ENCODE measurements around the gene HNRNPUL1.

HNRNPUL1 gene

GRCh38 chr19:41310033-41310831, 46.1 kb downstream of the HNRNPUL1 start, which contains the start of gene CCDC97:
Gene CCDC97, plus strand, starts transcription at chr19:41310172. Its CDS starts 139 bp downstream, at chr19:41310311.
- Histone ChIP-seq H3K27me3 (ENCODE audit: control insufficient read depth in 1 of 2, insufficient read depth in 2 of 2, low read length in 2 of 2) (no peaks in the 10 kb centered on the region), H3K4me1 (ENCODE audit: control insufficient read depth, insufficient read depth, low read length) (peaks cover 35% of the 10 kb centered on the region), H3K36me3 (ENCODE audit: control insufficient read depth in 2 of 2, insufficient read depth in 2 of 2, low read length in 2 of 2) (peaks cover 24 to 33% of the 10 kb centered on the region in 2 donors), H3K4me3 (ENCODE audit: low read length in 2 of 2) (peak within 1 kb of the TSS; percentile 97 to 98), H3K27ac (ENCODE audit: low read length) (peak within 1 kb of the TSS; percentile 92), H3K9me3 (ENCODE audit: control insufficient read depth in 2 of 2, low read length in 2 of 2) (no peaks in the 10 kb centered on the region), H3K9ac (ENCODE audit: low read length in 2 of 2) (peak within 1 kb of the TSS; percentile 94 to 99)

- Histone ChIP-seq H3K9me3 (ENCODE audit: control insufficient read depth in 2 of 2, low read length in 2 of 2) (no peaks in the 10 kb centered on the region), H3K27me3 (ENCODE audit: control insufficient read depth in 1 of 2, insufficient read depth in 2 of 2, low read length in 2 of 2) (no peaks in the 10 kb centered on the region), H3K4me3 (ENCODE audit: low read length in 2 of 2) (peak overlapping the region; percentile 97 to 98), H3K9ac (ENCODE audit: low read length in 2 of 2) (peak overlapping the region; percentile 94 to 99), H3K36me3 (ENCODE audit: control insufficient read depth in 2 of 2, insufficient read depth in 2 of 2, low read length in 2 of 2) (peaks cover 22 to 25% of the 10 kb centered on the region in 2 donors), H3K27ac (ENCODE audit: low read length) (peak overlapping the region; percentile 92), H3K4me1 (ENCODE audit: control insufficient read depth, insufficient read depth, low read length) (peaks cover 35% of the 10 kb centered on the region)
These were observed 46.9 kb downstream of the HNRNPUL1 start for GRCh38 chr19:41311072-41311471.

- Histone ChIP-seq H3K27ac (ENCODE audit: low read length) (no peak overlapping the region), H3K27me3 (ENCODE audit: control insufficient read depth in 1 of 2, insufficient read depth in 2 of 2, low read length in 2 of 2) (no peaks in the 10 kb centered on the region), H3K36me3 (ENCODE audit: control insufficient read depth in 2 of 2, insufficient read depth in 2 of 2, low read length in 2 of 2) (peaks cover 24 to 25% of the 10 kb centered on the region in 2 donors), H3K9me3 (ENCODE audit: control insufficient read depth in 2 of 2, low read length in 2 of 2) (no peaks in the 10 kb centered on the region), H3K4me3 (ENCODE audit: low read length in 2 of 2) (peak overlapping the region in 1 of 2 donors; percentile 98), H3K9ac (ENCODE audit: low read length in 2 of 2) (no peak overlapping the region), H3K4me1 (ENCODE audit: control insufficient read depth, insufficient read depth, low read length) (peaks cover 35% of the 10 kb centered on the region)
These were observed 47.4 kb downstream of the HNRNPUL1 start for GRCh38 chr19:41311613-41312012.

- no peak overlapping the region for H3K4me3 ChIP-seq (ENCODE audit: low read length in 2 of 2)
- no peaks in the 10 kb centered on the region for H3K9me3 ChIP-seq (ENCODE audit: control insufficient read depth in 2 of 2, low read length in 2 of 2)
- H3K27ac ChIP-seq (ENCODE audit: low read length) = no peak overlapping the region
- H3K4me1 ChIP-seq (ENCODE audit: control insufficient read depth, insufficient read depth, low read length) = peaks cover 6% of the 10 kb centered on the region
- peaks cover 48 to 56% of the 10 kb centered on the region in 2 donors for H3K36me3 ChIP-seq (ENCODE audit: control insufficient read depth in 2 of 2, insufficient read depth in 2 of 2, low read length in 2 of 2)
- no peak overlapping the region for H3K9ac ChIP-seq (ENCODE audit: low read length in 2 of 2)
- no peaks in the 10 kb centered on the region for H3K27me3 ChIP-seq (ENCODE audit: control insufficient read depth in 1 of 2, insufficient read depth in 2 of 2, low read length in 2 of 2)
These were observed 52.2 kb downstream of the HNRNPUL1 start for GRCh38 chr19:41316306-41316920.

GRCh38 chr19:41318696-41319499, 54.7 kb downstream of the HNRNPUL1 start:
- Histone ChIP-seq H3K27ac (ENCODE audit: low read length) (no peak overlapping the region), H3K36me3 (ENCODE audit: control insufficient read depth in 2 of 2, insufficient read depth in 2 of 2, low read length in 2 of 2) (peaks cover 39 to 48% of the 10 kb centered on the region in 2 donors), H3K9ac (ENCODE audit: low read length in 2 of 2) (no peak overlapping the region)

GRCh38 chr19:41319500-41320184, 55.5 kb downstream of the HNRNPUL1 start:
- H3K4me3 ChIP-seq (ENCODE audit: low read length in 2 of 2) = no peak overlapping the region
- peaks cover 39 to 48% of the 10 kb centered on the region in 2 donors for H3K36me3 ChIP-seq (ENCODE audit: control insufficient read depth in 2 of 2, insufficient read depth in 2 of 2, low read length in 2 of 2)
- no peaks in the 10 kb centered on the region for H3K27me3 ChIP-seq (ENCODE audit: control insufficient read depth in 1 of 2, insufficient read depth in 2 of 2, low read length in 2 of 2)
- H3K4me1 ChIP-seq (ENCODE audit: control insufficient read depth, insufficient read depth, low read length) = peaks cover 32% of the 10 kb centered on the region
- H3K9me3 ChIP-seq (ENCODE audit: control insufficient read depth in 2 of 2, low read length in 2 of 2) = no peaks in the 10 kb centered on the region
- H3K27ac ChIP-seq (ENCODE audit: low read length) = no peak overlapping the region
- no peak overlapping the region for H3K9ac ChIP-seq (ENCODE audit: low read length in 2 of 2)

More at GRCh38 chr19:41318696-41319499, 54.7 kb downstream of the HNRNPUL1 start:
- no peak overlapping the region for H3K4me3 ChIP-seq (ENCODE audit: low read length in 2 of 2)
- H3K9me3 ChIP-seq (ENCODE audit: control insufficient read depth in 2 of 2, low read length in 2 of 2) = no peaks in the 10 kb centered on the region
- no peaks in the 10 kb centered on the region for H3K27me3 ChIP-seq (ENCODE audit: control insufficient read depth in 1 of 2, insufficient read depth in 2 of 2, low read length in 2 of 2)
- peaks cover 24% of the 10 kb centered on the region for H3K4me1 ChIP-seq (ENCODE audit: control insufficient read depth, insufficient read depth, low read length)

GRCh38 chr19:41320185-41320518, 56.0 kb downstream of the HNRNPUL1 start:
- H3K4me3 ChIP-seq (ENCODE audit: low read length in 2 of 2) = no peak overlapping the region
- H3K9ac ChIP-seq (ENCODE audit: low read length in 2 of 2) = no peak overlapping the region
- peaks cover 37% of the 10 kb centered on the region for H3K4me1 ChIP-seq (ENCODE audit: control insufficient read depth, insufficient read depth, low read length)
- H3K36me3 ChIP-seq (ENCODE audit: control insufficient read depth in 2 of 2, insufficient read depth in 2 of 2, low read length in 2 of 2) = peaks cover 39 to 48% of the 10 kb centered on the region in 2 donors
- no peak overlapping the region for H3K27ac ChIP-seq (ENCODE audit: low read length)
- H3K27me3 ChIP-seq (ENCODE audit: control insufficient read depth in 1 of 2, insufficient read depth in 2 of 2, low read length in 2 of 2) = no peaks in the 10 kb centered on the region
- no peaks in the 10 kb centered on the region for H3K9me3 ChIP-seq (ENCODE audit: control insufficient read depth in 2 of 2, low read length in 2 of 2)

- Histone ChIP-seq H3K27me3 (ENCODE audit: control insufficient read depth in 1 of 2, insufficient read depth in 2 of 2, low read length in 2 of 2) (no peaks in the 10 kb centered on the region), H3K4me1 (ENCODE audit: control insufficient read depth, insufficient read depth, low read length) (peaks cover 39% of the 10 kb centered on the region), H3K9ac (ENCODE audit: low read length in 2 of 2) (no peak overlapping the region), H3K27ac (ENCODE audit: low read length) (no peak overlapping the region), H3K4me3 (ENCODE audit: low read length in 2 of 2) (no peak overlapping the region), H3K9me3 (ENCODE audit: control insufficient read depth in 2 of 2, low read length in 2 of 2) (no peaks in the 10 kb centered on the region), H3K36me3 (ENCODE audit: control insufficient read depth in 2 of 2, insufficient read depth in 2 of 2, low read length in 2 of 2) (peaks cover 39 to 48% of the 10 kb centered on the region in 2 donors)
These were observed 56.4 kb downstream of the HNRNPUL1 start for GRCh38 chr19:41320568-41320967.

- H3K9ac ChIP-seq (ENCODE audit: low read length in 2 of 2) = no peak overlapping the region
- peaks cover 39 to 43% of the 10 kb centered on the region in 2 donors for H3K36me3 ChIP-seq (ENCODE audit: control insufficient read depth in 2 of 2, insufficient read depth in 2 of 2, low read length in 2 of 2)
- peak overlapping the region; percentile 93 for H3K27ac ChIP-seq (ENCODE audit: low read length)
- H3K27me3 ChIP-seq (ENCODE audit: control insufficient read depth in 1 of 2, insufficient read depth in 2 of 2, low read length in 2 of 2) = no peaks in the 10 kb centered on the region
- H3K4me1 ChIP-seq (ENCODE audit: control insufficient read depth, insufficient read depth, low read length) = peaks cover 46% of the 10 kb centered on the region
- no peaks in the 10 kb centered on the region for H3K9me3 ChIP-seq (ENCODE audit: control insufficient read depth in 2 of 2, low read length in 2 of 2)
- H3K4me3 ChIP-seq (ENCODE audit: low read length in 2 of 2) = no peak overlapping the region
These were observed 57.0 kb downstream of the HNRNPUL1 start for GRCh38 chr19:41321204-41321599.

Data from stomach smooth muscle (tissue), 2 donors.